Gastroesophageal sphincter (tissue), 4 donors: ENCODE data around the gene SRCIN1. TPM values are rescaled to one million over a fixed set of nuclear protein-coding genes. Genes with fewer than 3 reads are reported as not detected.

Source experiments
- ATAC-seq: fragments of 150-250 bp; one replicate; pipeline ENCODE4 v1.9.1; 2016; ENCODE audit warnings: mild to moderate bottlenecking, moderate library complexity
- H3K27ac ChIP-seq, 4 donors: fragments of 200-600 bp; sonication (generic) in 3 of 4; 1 replicate in 3 of 4; 2 replicates in 1 of 4; pipeline ENCODE4 v1.5.1; 2016 to 2019
- H3K27me3 ChIP-seq: fragments of 200-600 bp; sonication (generic); one replicate; pipeline ENCODE4 v1.5.1; 2019
- H3K36me3 ChIP-seq, 2 donors: fragments of 200-600 bp; sonication (generic); one replicate each; pipeline ENCODE4 v1.5.1; 2019; ENCODE audit warnings: control low read depth in 1 of 2
- H3K4me1 ChIP-seq, 3 donors: fragments of 200-600 bp; sonication (generic); 1 replicate in 2 of 3; 2 replicates in 1 of 3; pipeline ENCODE4 v1.5.1; 2016 to 2019; ENCODE audit warnings: control low read depth in 2 of 3
- H3K4me3 ChIP-seq, 2 donors: fragments of 200-600 bp; sonication (generic); one replicate each; pipeline ENCODE4 v1.5.1; 2019; ENCODE audit warnings: mild to moderate bottlenecking in 1 of 2, moderate library complexity in 1 of 2
- H3K9me3 ChIP-seq, 3 donors: fragments of 200-600 bp; sonication (generic); one replicate each; pipeline ENCODE4 v1.5.1; 2017 to 2019; ENCODE audit warnings: control low read depth in 2 of 3
- EP300 ChIP-seq: sonication (generic); formaldehyde crosslinking; IDR thresholded peaks from one replicate; pipeline ENCODE4 v1.6.1; 2017; ENCODE audit warnings: antibody characterized with exemption, mild to moderate bottlenecking
- POLR2A ChIP-seq, 2 donors: fragments of 450-650 bp; IDR thresholded peaks; one replicate each; pipeline ENCODE4 v1.6.1; 2017; ENCODE audit warnings: antibody characterized with exemption in 2 of 2, mild to moderate bottlenecking in 2 of 2, moderate library complexity in 1 of 2
- POLR2AphosphoS5 ChIP-seq: sonication (generic); formaldehyde crosslinking; IDR thresholded peaks from one replicate; pipeline ENCODE4 v1.6.1; 2017; ENCODE audit warnings: antibody characterized with exemption
- WGBS, 2 donors: methylation state at CpG; one replicate each; pipeline ENCODE4 v1.1.5; 2018; ENCODE audit warnings: low coverage in 1 of 2; 5-methylcytosine and 5-hydroxymethylcytosine counted together
- total RNA-seq, 4 donors: library from RNA; depleted of rRNA; stranded (reverse); fragments of >200 nt; gene quantifications; one replicate each; pipeline ENCODE4 v1.1.0, GENCODE V29; 2016
- TF ChIP-seq, protein P1 (sequence below), 4 experiments: fragments of 200-600 bp in 2 of 4; fragments of 450-650 bp in 2 of 4; sonication (generic) in 1 of 4; IDR thresholded peaks; one replicate each; pipeline ENCODE4 v1.5.1; 2017 to 2019; ENCODE audit warnings: antibody characterized with exemption in 4 of 4, mild to moderate bottlenecking in 2 of 4, moderate library complexity in 2 of 4

The SRCIN1 gene
- total RNA-seq, 4 donors from 2014 or later, result 0.67 to 2.6 (median 1.5) TPM

DNA sequence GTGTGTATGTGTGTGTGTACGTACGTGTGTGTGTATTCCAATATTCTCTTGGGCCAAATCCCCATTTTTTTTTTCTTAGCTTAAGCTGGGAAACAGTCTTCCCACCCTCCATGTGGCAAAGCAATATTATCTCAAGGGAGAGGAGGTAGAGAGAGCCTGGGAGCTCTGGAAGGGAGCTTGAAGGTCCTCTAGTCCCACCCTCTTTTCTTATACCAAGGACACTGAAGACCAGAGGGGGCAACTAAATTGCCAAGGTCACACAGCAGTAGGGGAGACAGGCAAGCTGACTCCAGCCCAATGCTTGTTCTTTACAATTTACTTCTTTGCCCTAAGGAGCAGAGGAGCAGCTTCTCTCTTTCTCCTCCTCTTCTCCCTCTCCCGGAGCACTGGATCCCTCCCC, 6.8 kb downstream of the SRCIN1 start:
- no peak overlapping the region for H3K4me3 ChIP-seq
- 45 to 60% methylated on average over 2 to 3 of the region's 3 CpGs for WGBS, 2 donors
- no peak for ATAC-seq
- H3K9me3 ChIP-seq, result no peaks in the 10 kb centered on the region
- TF ChIP-seq, protein P1, sequence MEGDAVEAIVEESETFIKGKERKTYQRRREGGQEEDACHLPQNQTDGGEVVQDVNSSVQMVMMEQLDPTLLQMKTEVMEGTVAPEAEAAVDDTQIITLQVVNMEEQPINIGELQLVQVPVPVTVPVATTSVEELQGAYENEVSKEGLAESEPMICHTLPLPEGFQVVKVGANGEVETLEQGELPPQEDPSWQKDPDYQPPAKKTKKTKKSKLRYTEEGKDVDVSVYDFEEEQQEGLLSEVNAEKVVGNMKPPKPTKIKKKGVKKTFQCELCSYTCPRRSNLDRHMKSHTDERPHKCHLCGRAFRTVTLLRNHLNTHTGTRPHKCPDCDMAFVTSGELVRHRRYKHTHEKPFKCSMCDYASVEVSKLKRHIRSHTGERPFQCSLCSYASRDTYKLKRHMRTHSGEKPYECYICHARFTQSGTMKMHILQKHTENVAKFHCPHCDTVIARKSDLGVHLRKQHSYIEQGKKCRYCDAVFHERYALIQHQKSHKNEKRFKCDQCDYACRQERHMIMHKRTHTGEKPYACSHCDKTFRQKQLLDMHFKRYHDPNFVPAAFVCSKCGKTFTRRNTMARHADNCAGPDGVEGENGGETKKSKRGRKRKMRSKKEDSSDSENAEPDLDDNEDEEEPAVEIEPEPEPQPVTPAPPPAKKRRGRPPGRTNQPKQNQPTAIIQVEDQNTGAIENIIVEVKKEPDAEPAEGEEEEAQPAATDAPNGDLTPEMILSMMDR (IDR thresholded peaks at IDR 0.05), result no peak
- TF ChIP-seq POLR2AphosphoS5, result no peak
- no peak for TF ChIP-seq EP300
- TF ChIP-seq POLR2A (IDR thresholded peaks at IDR 0.05), result no peak
- H3K27me3 ChIP-seq, result peaks cover 92% of the 10 kb centered on the region
- H3K4me1 ChIP-seq, result peaks cover 0 to 20% (median 6%) of the 10 kb centered on the region in 3 donors
- H3K36me3 ChIP-seq, result no peaks in the 10 kb centered on the region
- no peak overlapping the region for H3K27ac ChIP-seq

DNA sequence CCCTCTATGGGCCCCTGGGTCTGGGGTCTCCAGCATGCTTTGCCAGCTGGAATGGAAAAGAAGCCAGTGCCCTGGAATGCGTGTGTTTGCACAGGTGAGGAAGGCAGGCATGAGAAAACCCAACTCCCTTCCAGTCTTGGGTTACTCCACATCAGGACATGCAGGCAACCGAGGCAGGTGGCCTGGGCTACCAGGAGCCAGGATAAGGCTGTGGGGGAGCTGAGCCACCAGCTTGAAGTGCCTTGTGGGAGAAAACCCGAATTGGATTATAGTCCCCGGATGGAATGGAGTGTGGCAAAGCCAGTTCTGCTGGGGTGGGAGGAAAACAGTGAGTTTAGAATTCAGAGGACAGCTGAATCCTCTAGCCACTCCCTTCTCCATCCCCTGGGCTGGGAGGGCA, 7.2 kb downstream of the SRCIN1 start:
- no peaks in the 10 kb centered on the region for H3K36me3 ChIP-seq
- H3K27me3 ChIP-seq, result peaks cover 92% of the 10 kb centered on the region
- no peaks in the 10 kb centered on the region for H3K9me3 ChIP-seq
- no peak overlapping the region for H3K4me3 ChIP-seq
- peaks cover 0 to 20% (median 6%) of the 10 kb centered on the region in 3 donors for H3K4me1 ChIP-seq
- ATAC-seq, result no peak
- no peak for TF ChIP-seq POLR2A (IDR thresholded peaks at IDR 0.05)
- TF ChIP-seq, protein P1 (IDR thresholded peaks at IDR 0.05), result no peak
- TF ChIP-seq EP300, result no peak
- no peak for TF ChIP-seq POLR2AphosphoS5
- no peak overlapping the region for H3K27ac ChIP-seq
- WGBS, 2 donors, result 10 to 18% methylated on average over 3 to 4 of the region's 4 CpGs

DNA sequence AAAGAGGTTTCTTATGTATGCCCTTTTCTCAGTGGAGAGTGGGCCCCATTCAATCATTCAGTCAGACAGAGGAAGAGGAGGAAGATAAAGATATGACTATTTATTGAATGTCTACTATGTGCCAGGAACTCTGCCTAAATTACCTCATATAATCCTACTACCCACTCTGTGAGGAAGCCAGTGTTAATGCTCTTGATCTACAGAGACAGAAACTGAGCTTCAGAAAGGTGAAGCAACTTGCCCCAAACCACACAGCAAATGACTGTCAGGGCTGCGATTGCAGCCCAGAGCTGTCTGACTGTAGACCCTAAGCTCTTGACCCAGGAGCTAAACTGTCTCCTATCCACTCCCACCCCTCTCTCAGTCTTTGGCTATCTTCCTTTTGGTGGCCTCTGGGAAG, 8.4 kb downstream of the SRCIN1 start:
- no peaks in the 10 kb centered on the region for H3K9me3 ChIP-seq
- peaks cover 0 to 11% (median 6%) of the 10 kb centered on the region in 3 donors for H3K4me1 ChIP-seq
- no peak overlapping the region for H3K27ac ChIP-seq
- H3K27me3 ChIP-seq, result peaks cover 92% of the 10 kb centered on the region
- TF ChIP-seq POLR2AphosphoS5 (no peak), POLR2A (IDR thresholded peaks at IDR 0.05) (no peak), EP300 (no peak)
- TF ChIP-seq, protein P1 (IDR thresholded peaks at IDR 0.05), result no peak
- no peak overlapping the region for H3K4me3 ChIP-seq
- no peaks in the 10 kb centered on the region for H3K36me3 ChIP-seq
- WGBS, 2 donors, result no CpG with 5 or more reads among the region's 1 CpG
- no peak for ATAC-seq

DNA sequence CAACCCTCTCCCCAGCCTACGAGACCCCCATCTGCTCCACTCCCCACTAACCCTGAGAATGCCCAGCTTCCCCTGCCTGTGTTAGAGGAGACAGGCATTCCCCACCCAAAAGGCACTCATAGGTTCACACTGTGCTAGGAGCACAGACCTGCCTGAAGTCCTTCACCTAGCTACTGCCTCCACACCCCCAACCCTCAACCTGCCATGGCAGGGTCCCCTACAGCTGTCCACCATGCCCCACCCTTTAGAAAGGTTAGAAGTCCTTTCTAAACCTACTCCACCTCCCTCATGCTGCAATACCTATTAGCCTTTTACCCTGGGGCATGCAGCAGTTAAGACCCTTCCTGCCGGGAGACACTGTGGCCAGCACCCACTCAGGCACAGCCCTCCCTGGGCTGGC, 9.1 kb downstream of the SRCIN1 start:
- TF ChIP-seq POLR2A (IDR thresholded peaks at IDR 0.05), result no peak
- TF ChIP-seq, protein P1 (IDR thresholded peaks at IDR 0.05), result no peak
- no peak for TF ChIP-seq EP300
- no peak for TF ChIP-seq POLR2AphosphoS5

DNA sequence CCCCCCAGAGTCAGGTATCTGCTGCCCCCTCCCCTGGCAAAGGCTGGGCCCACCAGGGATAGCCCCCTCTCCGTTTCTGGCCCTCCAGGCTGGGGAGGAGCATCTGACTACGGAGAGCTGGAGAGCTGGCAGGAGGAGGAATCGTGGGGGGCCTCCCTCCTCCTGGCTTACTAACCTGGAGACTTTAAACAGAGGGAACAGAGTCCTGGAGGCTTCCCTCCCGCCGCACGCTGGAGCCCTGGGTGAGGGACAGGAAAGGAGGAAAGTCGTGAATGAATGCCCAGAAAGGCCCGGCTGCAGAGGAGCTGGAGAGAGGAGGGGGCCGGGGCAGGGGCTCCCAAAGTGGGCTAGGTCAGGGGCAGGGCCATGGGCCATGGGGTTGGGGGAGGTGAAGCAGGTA, 9.9 kb downstream of the SRCIN1 start:
- Histone ChIP-seq H3K36me3 (no peaks in the 10 kb centered on the region), H3K27ac (no peak overlapping the region), H3K4me1 (no peaks in the 10 kb centered on the region), H3K27me3 (peaks cover 92% of the 10 kb centered on the region), H3K4me3 (no peak overlapping the region), H3K9me3 (no peaks in the 10 kb centered on the region)
- ATAC-seq, result no peak
- TF ChIP-seq POLR2A (IDR thresholded peaks at IDR 0.05) (no peak), EP300 (no peak), POLR2AphosphoS5 (no peak)
- TF ChIP-seq, protein P1 (IDR thresholded peaks at IDR 0.05), result no peak
- 27% methylated on average over 2 of the region's 9 CpGs; no CpG with 5 or more reads in 1 of the 2 donors for WGBS, 2 donors

More for the DNA sequence above, 9.1 kb downstream of the SRCIN1 start:
- Histone ChIP-seq H3K4me1 (peaks cover 0 to 4% (median 0%) of the 10 kb centered on the region in 3 donors), H3K27me3 (peaks cover 92% of the 10 kb centered on the region), H3K4me3 (no peak overlapping the region), H3K27ac (no peak overlapping the region), H3K9me3 (no peaks in the 10 kb centered on the region), H3K36me3 (no peaks in the 10 kb centered on the region)
- ATAC-seq, result no peak
- WGBS, 2 donors, result 37 to 57% methylated on average over 1 to 2 of the region's 2 CpGs
